ENCODE measurements around the gene NACC2.

Gene NACC2

GRCh38 chr9:136078498-136079011 is 16.5 kb downstream of the NACC2 start:
- Histone ChIP-seq H4K20me1 (ENCODE audit: insufficient read depth, low read length) (no peaks in the 10 kb centered on the region), H3K36me3 (replicated peaks; ENCODE audit: insufficient read depth, low read length) (no peaks in the 10 kb centered on the region), H3K9ac (ENCODE audit: low read length) (no peak overlapping the region), H3K4me1 (ENCODE audit: low read length) (no peaks in the 10 kb centered on the region), H3K4me2 (ENCODE audit: low read depth, low read length) (no peak overlapping the region), H3K27me3 (replicated peaks; ENCODE audit: insufficient read depth, low read length) (peaks cover 95% of the 10 kb centered on the region), H2AFZ (ENCODE audit: low read length) (no peak overlapping the region), H3K9me2 (replicated peaks; ENCODE audit: insufficient read depth, low read length) (no peaks in the 10 kb centered on the region), H3K27ac (ENCODE audit: low read length) (no peak overlapping the region), H3F3A (ENCODE audit: insufficient read depth, low read length) (no peaks in the 10 kb centered on the region), H3K79me2 (ENCODE audit: low read length) (no peaks in the 10 kb centered on the region), H3K9me3 (replicated peaks; ENCODE audit: insufficient read depth, low read length) (no peaks in the 10 kb centered on the region), H3K4me3 (ENCODE audit: low read length) (no peak overlapping the region)
- no peak for DNase-seq
- TF ChIP-seq EZH2 (optimal IDR thresholded peaks at IDR 0.05; ENCODE audit: low read depth, low read length) (no peak), CTCF (IDR thresholded peaks at IDR 0.05; ENCODE audit: low read length) (no peak), EZH2phosphoT487 (IDR thresholded peaks at IDR 0.05; ENCODE audit: low read length) (no peak)

DNA sequence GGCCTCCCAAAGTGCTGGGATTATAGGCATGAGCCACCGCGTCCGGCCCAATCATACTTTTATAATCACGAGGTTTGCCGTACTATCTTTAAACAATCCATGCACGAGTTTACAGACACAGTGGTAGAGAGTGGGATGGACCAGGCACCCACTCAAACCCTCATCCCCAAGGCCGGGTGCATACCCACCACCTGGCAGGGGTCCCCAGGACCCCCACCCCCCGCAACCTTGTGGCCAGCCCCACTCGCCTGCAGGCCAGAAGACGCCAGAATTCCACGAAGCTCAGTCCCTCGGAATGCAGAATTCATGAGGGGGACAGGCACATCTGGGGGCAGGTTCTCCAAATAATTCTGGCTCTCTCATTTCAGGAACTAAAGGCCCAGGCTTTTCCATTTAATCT is 17.1 kb downstream of the NACC2 start:
- Histone ChIP-seq H3K27ac (ENCODE audit: low read length) (no peak overlapping the region), H3K4me3 (ENCODE audit: low read length) (no peak overlapping the region), H3K36me3 (replicated peaks; ENCODE audit: insufficient read depth, low read length) (no peaks in the 10 kb centered on the region), H2AFZ (ENCODE audit: low read length) (no peak overlapping the region), H3K79me2 (ENCODE audit: low read length) (no peaks in the 10 kb centered on the region), H3K9me2 (replicated peaks; ENCODE audit: insufficient read depth, low read length) (no peaks in the 10 kb centered on the region), H3F3A (ENCODE audit: insufficient read depth, low read length) (no peaks in the 10 kb centered on the region), H4K20me1 (ENCODE audit: insufficient read depth, low read length) (no peaks in the 10 kb centered on the region), H3K4me1 (ENCODE audit: low read length) (no peaks in the 10 kb centered on the region), H3K27me3 (replicated peaks; ENCODE audit: insufficient read depth, low read length) (peaks cover 95% of the 10 kb centered on the region), H3K9ac (ENCODE audit: low read length) (no peak overlapping the region), H3K9me3 (replicated peaks; ENCODE audit: insufficient read depth, low read length) (no peaks in the 10 kb centered on the region), H3K4me2 (ENCODE audit: low read depth, low read length) (no peak overlapping the region)
- no peak for TF ChIP-seq EZH2phosphoT487 (IDR thresholded peaks at IDR 0.05; ENCODE audit: low read length)
- no peak for TF ChIP-seq CTCF (IDR thresholded peaks at IDR 0.05; ENCODE audit: low read length)
- no peak for TF ChIP-seq EZH2 (optimal IDR thresholded peaks at IDR 0.05; ENCODE audit: low read depth, low read length)
- no peak for DNase-seq

- Histone ChIP-seq H3F3A (ENCODE audit: insufficient read depth, low read length) (no peaks in the 10 kb centered on the region), H3K9me2 (replicated peaks; ENCODE audit: insufficient read depth, low read length) (no peaks in the 10 kb centered on the region), H3K27me3 (replicated peaks; ENCODE audit: insufficient read depth, low read length) (peaks cover 95% of the 10 kb centered on the region), H2AFZ (ENCODE audit: low read length) (no peak overlapping the region), H3K36me3 (replicated peaks; ENCODE audit: insufficient read depth, low read length) (no peaks in the 10 kb centered on the region), H3K4me3 (ENCODE audit: low read length) (no peak overlapping the region), H3K9me3 (replicated peaks; ENCODE audit: insufficient read depth, low read length) (no peaks in the 10 kb centered on the region), H4K20me1 (ENCODE audit: insufficient read depth, low read length) (no peaks in the 10 kb centered on the region), H3K4me1 (ENCODE audit: low read length) (no peaks in the 10 kb centered on the region), H3K27ac (ENCODE audit: low read length) (no peak overlapping the region), H3K9ac (ENCODE audit: low read length) (no peak overlapping the region), H3K79me2 (ENCODE audit: low read length) (no peaks in the 10 kb centered on the region), H3K4me2 (ENCODE audit: low read depth, low read length) (no peak overlapping the region)
- TF ChIP-seq CTCF (IDR thresholded peaks at IDR 0.05; ENCODE audit: low read length) (no peak), EZH2 (optimal IDR thresholded peaks at IDR 0.05; ENCODE audit: low read depth, low read length) (no peak), EZH2phosphoT487 (IDR thresholded peaks at IDR 0.05; ENCODE audit: low read length) (no peak)
- no peak for DNase-seq
Measured at GRCh38 chr9:136077491-136077890, 17.6 kb downstream of the NACC2 start.

Data from MM.1S (cell line).